Keratinocyte (primary cell): ENCODE measurements around the gene S100G. TPM values are rescaled to one million over a fixed set of nuclear protein-coding genes. Genes with fewer than 3 reads are reported as not detected.

Experiments
- DNase-seq: peaks from one replicate; pipeline ENCODE4 v3.0.0-alpha.2; 2011; ENCODE audit warnings: low read depth, missing footprints, low spot score
- FAIRE-seq: peaks from 2 replicates; lab custom pipeline; 2011; peaks lifted over from hg19 to GRCh38; lab: Jason Lieb, UNC
- H2AFZ ChIP-seq: 2 replicates; pipeline ENCODE4 v1.6.0; 2012; ENCODE audit warnings: low read length, control low read depth, inconsistent platforms; ENCODE audit not compliant: control insufficient read depth
- H3K27ac ChIP-seq: 2 replicates; pipeline ENCODE4 v1.5.1; 2011; ENCODE audit warnings: low read length; ENCODE audit not compliant: control insufficient read depth, insufficient read depth
- H3K27me3 ChIP-seq: 3 replicates; pipeline ENCODE4 v1.6.0; 2011; ENCODE audit warnings: low read length; ENCODE audit not compliant: control insufficient read depth, insufficient read depth; ENCODE audit errors: extremely low read depth
- H3K36me3 ChIP-seq, 2 experiments: 2 replicates in 1 of 2; 3 replicates in 1 of 2; pipeline ENCODE4 v1.5.1; 2011; ENCODE audit warnings: low read length in 2 of 2, mild to moderate bottlenecking in 1 of 2; ENCODE audit not compliant: control insufficient read depth in 2 of 2, insufficient read depth in 2 of 2; ENCODE audit errors: extremely low read depth in 1 of 2
- H3K4me1 ChIP-seq: 3 replicates; pipeline ENCODE4 v1.5.1; 2011; ENCODE audit warnings: low read length; ENCODE audit not compliant: control insufficient read depth, insufficient read depth; ENCODE audit errors: extremely low read depth
- H3K4me2 ChIP-seq: 3 replicates; pipeline ENCODE4 v1.6.0; 2011; ENCODE audit warnings: low read depth, low read length; ENCODE audit not compliant: control insufficient read depth, insufficient read depth; ENCODE audit errors: extremely low read depth
- H3K4me3 ChIP-seq, 3 experiments: fragments of 200-600 bp in 1 of 3; sonication (generic) in 1 of 3; 2 replicates in 2 of 3; 3 replicates in 1 of 3; pipeline ENCODE4 v1.5.1; 2011 to 2016; ENCODE audit warnings: low read length in 3 of 3, mild to moderate bottlenecking in 3 of 3, control low read depth in 2 of 3, inconsistent platforms in 1 of 3, low read depth in 1 of 3, mixed read lengths in 1 of 3, mixed run types in 1 of 3, moderate library complexity in 1 of 3; ENCODE audit not compliant: control insufficient read depth in 2 of 3, insufficient read depth in 2 of 3; ENCODE audit errors: extremely low read depth in 1 of 3
- H3K79me2 ChIP-seq: 2 replicates; pipeline ENCODE4 v1.6.0; 2012; ENCODE audit warnings: low read length; ENCODE audit not compliant: control insufficient read depth, insufficient read depth
- H3K9ac ChIP-seq: 3 replicates; pipeline ENCODE4 v1.6.0; 2011; ENCODE audit warnings: low read length; ENCODE audit not compliant: control insufficient read depth, insufficient read depth; ENCODE audit errors: extremely low read depth
- H3K9me1 ChIP-seq: 3 replicates; pipeline ENCODE4 v1.6.0; 2011; ENCODE audit warnings: low read length; ENCODE audit not compliant: control insufficient read depth, insufficient read depth; ENCODE audit errors: extremely low read depth
- H3K9me3 ChIP-seq: 2 replicates; pipeline ENCODE4 v1.5.1; 2012; ENCODE audit warnings: low read depth, low read length; ENCODE audit not compliant: control insufficient read depth
- H4K20me1 ChIP-seq: 3 replicates; pipeline ENCODE4 v1.6.0; 2011; ENCODE audit warnings: low read length; ENCODE audit not compliant: control insufficient read depth, insufficient read depth; ENCODE audit errors: extremely low read depth
- EZH2 ChIP-seq: IDR thresholded peaks from one replicate; pipeline ENCODE4 v1.6.1; 2012; ENCODE audit warnings: inconsistent platforms, mild to moderate bottlenecking, low read length, moderate library complexity
- dilution Hi-C: fragments of 300-500 bp; cut with MboI; formaldehyde crosslinking; loops from one replicate; pipeline ENCODE4 v1.7.0; 2020; ENCODE audit warnings: low sequenced_read_pairs; ENCODE audit not compliant: extremely low pct_ligation_motif_present
- polyA plus RNA-seq, 5 experiments: library from polyadenylated mRNA; depleted of rRNA in 3 of 5; stranded (reverse) in 3 of 5; stranded (forward) in 1 of 5; unstranded in 1 of 5; fragments of >200 nt; gene quantifications; 1 replicate in 1 of 5; 2 replicates in 3 of 5; 3 replicates in 1 of 5; pipeline versions ENCODE4 v1.2.1 to v1.2.3, GENCODE V29; 2011 to 2012; ENCODE audit warnings: missing spikeins in 2 of 5, low read depth in 1 of 5, low replicate concordance in 1 of 5
- TF ChIP-seq, protein P1 (sequence below), 3 experiments: IDR thresholded peaks in 1 of 3; conservative IDR thresholded peaks in 1 of 3; optimal IDR thresholded peaks in 1 of 3; 2 replicates in 2 of 3; 3 replicates in 1 of 3; pipeline versions ENCODE3 to v1.5.1; 2011; ENCODE audit warnings: low read length in 3 of 3, mild to moderate bottlenecking in 3 of 3, moderate library complexity in 2 of 3, control low read depth in 1 of 3, inconsistent platforms in 1 of 3; ENCODE audit not compliant: insufficient read depth in 2 of 3; ENCODE audit errors: extremely low read depth in 1 of 3

Gene S100G
- polyA plus RNA-seq, 1 donor (not counting 4 experiments of a cell fraction or from before 2014, with no cell fraction given) = not detected

- no peak overlapping the region for H3K4me2 ChIP-seq
- H3K36me3 ChIP-seq = peaks cover 2 to 3% of the 10 kb centered on the region in 2 experiments
- H3K79me2 ChIP-seq = no peaks in the 10 kb centered on the region
- no peak overlapping the region for H3K27ac ChIP-seq
- TF ChIP-seq, protein P1, sequence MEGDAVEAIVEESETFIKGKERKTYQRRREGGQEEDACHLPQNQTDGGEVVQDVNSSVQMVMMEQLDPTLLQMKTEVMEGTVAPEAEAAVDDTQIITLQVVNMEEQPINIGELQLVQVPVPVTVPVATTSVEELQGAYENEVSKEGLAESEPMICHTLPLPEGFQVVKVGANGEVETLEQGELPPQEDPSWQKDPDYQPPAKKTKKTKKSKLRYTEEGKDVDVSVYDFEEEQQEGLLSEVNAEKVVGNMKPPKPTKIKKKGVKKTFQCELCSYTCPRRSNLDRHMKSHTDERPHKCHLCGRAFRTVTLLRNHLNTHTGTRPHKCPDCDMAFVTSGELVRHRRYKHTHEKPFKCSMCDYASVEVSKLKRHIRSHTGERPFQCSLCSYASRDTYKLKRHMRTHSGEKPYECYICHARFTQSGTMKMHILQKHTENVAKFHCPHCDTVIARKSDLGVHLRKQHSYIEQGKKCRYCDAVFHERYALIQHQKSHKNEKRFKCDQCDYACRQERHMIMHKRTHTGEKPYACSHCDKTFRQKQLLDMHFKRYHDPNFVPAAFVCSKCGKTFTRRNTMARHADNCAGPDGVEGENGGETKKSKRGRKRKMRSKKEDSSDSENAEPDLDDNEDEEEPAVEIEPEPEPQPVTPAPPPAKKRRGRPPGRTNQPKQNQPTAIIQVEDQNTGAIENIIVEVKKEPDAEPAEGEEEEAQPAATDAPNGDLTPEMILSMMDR (optimal IDR thresholded peaks at IDR 0.05 in 1 of 3, IDR thresholded peaks at IDR 0.05 in 1 of 3, conservative IDR thresholded peaks at IDR 0.05 in 1 of 3; ENCODE audit: extremely low read depth in 1 of 3, insufficient read depth in 2 of 3, low read length in 3 of 3) = no peak
- TF ChIP-seq EZH2 = no peak
- FAIRE-seq (no peak), DNase-seq (no peak)
- no peak overlapping the region for H2AFZ ChIP-seq
- no peaks in the 10 kb centered on the region for H3K9me1 ChIP-seq
- H3K9ac ChIP-seq = no peak overlapping the region
- no peaks in the 10 kb centered on the region for H3K27me3 ChIP-seq
- H3K4me3 ChIP-seq = no peak overlapping the region
- dilution Hi-C loops = no loop called here
- no peaks in the 10 kb centered on the region for H4K20me1 ChIP-seq
- no peaks in the 10 kb centered on the region for H3K9me3 ChIP-seq
- H3K4me1 ChIP-seq = no peaks in the 10 kb centered on the region
Measured at GRCh38 chrX:16699389-16699788, 49.4 kb downstream of the S100G start.

DNA sequence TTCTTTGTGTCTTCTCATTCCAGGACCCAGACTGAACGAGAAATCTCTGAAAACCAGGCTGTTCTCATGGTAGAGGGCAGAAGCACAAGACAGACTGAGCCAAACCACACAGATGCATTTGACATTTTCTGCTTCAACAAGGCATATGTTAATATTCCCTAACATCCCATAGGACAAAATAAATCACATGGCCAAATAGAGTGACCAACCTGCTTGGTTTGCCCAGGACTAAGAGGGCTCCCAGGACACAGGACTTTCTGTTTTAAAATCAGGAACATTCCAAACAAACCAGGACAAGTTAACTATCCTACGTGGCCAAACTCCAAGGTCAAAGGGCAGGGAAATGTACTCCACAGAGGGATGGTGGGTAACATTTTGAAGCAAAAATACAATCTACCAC is 50.8 kb downstream of the S100G start:
- Histone ChIP-seq H3K9me3 (no peaks in the 10 kb centered on the region), H3K4me3 (no peak overlapping the region), H3K4me2 (no peak overlapping the region), H3K36me3 (peaks cover 1 to 3% of the 10 kb centered on the region in 2 experiments), H3K27me3 (no peaks in the 10 kb centered on the region), H3K79me2 (no peaks in the 10 kb centered on the region), H3K9ac (no peak overlapping the region), H3K4me1 (no peaks in the 10 kb centered on the region), H2AFZ (no peak overlapping the region), H3K27ac (no peak overlapping the region), H4K20me1 (no peaks in the 10 kb centered on the region), H3K9me1 (no peaks in the 10 kb centered on the region)
- FAIRE-seq (no peak), DNase-seq (no peak)
- TF ChIP-seq, protein P1 (optimal IDR thresholded peaks at IDR 0.05 in 1 of 3, IDR thresholded peaks at IDR 0.05 in 1 of 3, conservative IDR thresholded peaks at IDR 0.05 in 1 of 3; ENCODE audit: extremely low read depth in 1 of 3, insufficient read depth in 2 of 3, low read length in 3 of 3) = no peak
- no peak for TF ChIP-seq EZH2
- dilution Hi-C loops = no loop called here
